K562 (cell line): ENCODE results near the gene RNF6. TPM values are rescaled to one million over a fixed set of nuclear protein-coding genes. Genes with fewer than 3 reads are reported as not detected.

Experiments used
- ELF4 ChIP-seq: fragments of 450-650 bp; formaldehyde crosslinking; IDR thresholded peaks from 2 replicates; pipeline ENCODE4 v1.4.0; 2022; ENCODE audit warnings: missing genetic modification characterization
- EP400 ChIP-seq: fragments of 450-650 bp; IDR thresholded peaks from 2 replicates; pipeline ENCODE4 v1.6.1; 2017; ENCODE audit warnings: antibody characterized with exemption, mild to moderate bottlenecking, moderate library complexity
- ETV5 ChIP-seq: sonication (generic); formaldehyde crosslinking; IDR thresholded peaks from 2 replicates; pipeline ENCODE4 v1.4.0; 2020; ENCODE audit warnings: low read depth, mild to moderate bottlenecking, missing genetic modification reagents
- POU5F1 ChIP-seq: fragments of 150-350 bp; IDR thresholded peaks from 2 replicates; pipeline ENCODE4 v1.6.1; 2014; ENCODE audit warnings: borderline replicate concordance, low read length, low read depth, mild to moderate bottlenecking; ENCODE audit not compliant: partially characterized antibody
- RAD21 ChIP-seq, 2 experiments: fragments of 250-450 bp in 1 of 2; fragments of 450-650 bp in 1 of 2; sonication (Bioruptor Pico) in 1 of 2; formaldehyde crosslinking in 1 of 2; IDR thresholded peaks in 1 of 2; conservative IDR thresholded peaks in 1 of 2; 2 replicates each; pipeline versions ENCODE4 v1.4.0 to v1.8.0; 2020 to 2022; ENCODE audit warnings: mild to moderate bottlenecking in 2 of 2, moderate library complexity in 1 of 2
- SUPT5H ChIP-seq: fragments of 450-650 bp; IDR thresholded peaks from 2 replicates; pipeline ENCODE4 v1.6.1; 2016
- TOE1 ChIP-seq, 2 experiments: fragments of 450-650 bp in 1 of 2; sonication (generic) in 1 of 2; formaldehyde crosslinking in 1 of 2; IDR thresholded peaks; 2 replicates each; pipeline versions ENCODE4 v1.7.1 to v1.8.0; 2016 to 2022; ENCODE audit warnings: borderline replicate concordance in 2 of 2, mild to moderate bottlenecking in 2 of 2, antibody characterized with exemption in 1 of 2, inconsistent platforms in 1 of 2, low read depth in 1 of 2, missing genetic modification reagents in 1 of 2, moderate library complexity in 1 of 2
- XRCC4 ChIP-seq: IDR thresholded peaks from one replicate; pipeline ENCODE4 v1.6.1; 2011; ENCODE audit not compliant: insufficient read depth, insufficient read length; ENCODE audit errors: extremely low read depth
- XRCC5 ChIP-seq: fragments of 200-400 bp; formaldehyde crosslinking; IDR thresholded peaks from 2 replicates; pipeline ENCODE4 v1.6.1; 2017; ENCODE audit warnings: low read depth, mild to moderate bottlenecking, low read length
- ZHX1 ChIP-seq: fragments of 150-350 bp; conservative IDR thresholded peaks from 2 replicates; pipeline ENCODE4 v1.6.1; 2014; ENCODE audit warnings: low read length
- ZNF551 ChIP-seq: fragments of 250-450 bp; sonication (Bioruptor Pico); IDR thresholded peaks from 2 replicates; pipeline ENCODE4 v1.5.0; 2021; ENCODE audit warnings: mild to moderate bottlenecking, moderate library complexity
- polyA plus RNA-seq, 8 experiments: library from polyadenylated mRNA; depleted of rRNA in 4 of 8; stranded (reverse) in 5 of 8; unstranded in 3 of 8; fragments of >200 nt; fragmentation: Nextera tagmentation in 2 of 8; fragmentation: Illumina TruSeq in 1 of 8; extraction: Ambion mirVana in 2 of 8; extraction: Trizol in 1 of 8; gene quantifications; 2 replicates each; pipeline versions ENCODE4 v1.2.1 to v1.2.3, GENCODE V29; 2011 to 2014; ENCODE audit warnings: inconsistent platforms in 1 of 8, missing spikeins in 1 of 8
- total RNA-seq, 7 experiments: library from RNA; depleted of rRNA in 6 of 7; stranded (reverse); fragments of >200 nt in 6 of 7; fragmentation: Illumina TruSeq in 2 of 7; extraction: Trizol in 2 of 7; gene quantifications; 2 replicates each; pipeline versions ENCODE4 v1.2.1 to v1.2.3, GENCODE V29; 2011 to 2021; ENCODE audit warnings: low replicate concordance in 1 of 7
- TF ChIP-seq, protein P1 (sequence below), 2 experiments: fragments of 450-650 bp; formaldehyde crosslinking in 1 of 2; IDR thresholded peaks; 2 replicates each; pipeline versions ENCODE4 v1.4.0 to v1.6.1; 2014 to 2020; ENCODE audit warnings: mild to moderate bottlenecking in 2 of 2, borderline replicate concordance in 1 of 2, low read depth in 1 of 2
- TF ChIP-seq, protein P2 (sequence below): fragments of 450-650 bp; conservative IDR thresholded peaks from 2 replicates; pipeline ENCODE4 v1.6.1; 2016; ENCODE audit warnings: missing genetic modification characterization, low read depth, mild to moderate bottlenecking, missing compliant biosample characterization, moderate library complexity

RNF6 gene
- total and polyA plus RNA-seq, 9 of the 15 experiments (the other 6 are each of a cell fraction or from before 2014, with no cell fraction given) = 12.0 to 31.4 (median 22.3) TPM

DNA sequence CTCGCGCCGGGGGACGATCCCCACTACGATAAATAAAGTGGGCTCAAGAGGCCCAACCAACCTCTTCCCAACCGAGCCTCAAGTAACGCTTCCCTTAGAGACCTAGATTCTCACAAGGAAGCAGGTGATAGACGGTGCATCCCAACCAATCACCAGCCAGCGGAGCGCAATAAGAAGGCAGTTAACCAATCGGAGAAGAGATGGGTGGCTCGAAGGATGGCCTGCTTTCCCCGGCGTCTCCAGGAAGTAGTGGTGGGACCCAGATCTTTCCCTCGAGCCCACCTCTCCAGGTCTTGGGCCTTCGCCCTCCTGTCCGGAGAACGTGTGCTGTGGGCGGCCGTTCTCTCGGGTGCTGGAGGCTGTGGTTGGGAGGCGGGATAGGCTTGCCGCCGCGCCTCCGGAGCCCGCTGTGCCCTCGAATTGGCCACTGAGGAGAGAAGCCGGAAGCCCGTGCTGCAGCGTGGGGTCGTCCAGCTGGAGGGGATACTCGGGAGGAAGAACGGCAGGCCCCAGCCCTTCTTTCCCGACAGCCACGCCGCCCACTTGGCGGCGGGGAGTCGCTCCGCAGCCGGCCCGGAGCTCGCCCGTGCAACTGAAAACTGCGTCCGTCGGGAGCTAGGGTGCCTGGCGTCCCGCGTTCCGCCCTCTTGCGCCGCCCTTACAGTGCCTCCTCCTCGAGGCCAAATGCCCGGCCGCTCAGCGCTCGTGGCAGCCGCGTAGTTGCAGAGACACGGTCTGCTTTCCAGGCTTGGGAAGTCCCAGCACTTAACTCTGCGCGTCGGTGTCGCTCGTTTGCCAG is at the start of gene RNF6 (continued):
- TF ChIP-seq, protein P1, sequence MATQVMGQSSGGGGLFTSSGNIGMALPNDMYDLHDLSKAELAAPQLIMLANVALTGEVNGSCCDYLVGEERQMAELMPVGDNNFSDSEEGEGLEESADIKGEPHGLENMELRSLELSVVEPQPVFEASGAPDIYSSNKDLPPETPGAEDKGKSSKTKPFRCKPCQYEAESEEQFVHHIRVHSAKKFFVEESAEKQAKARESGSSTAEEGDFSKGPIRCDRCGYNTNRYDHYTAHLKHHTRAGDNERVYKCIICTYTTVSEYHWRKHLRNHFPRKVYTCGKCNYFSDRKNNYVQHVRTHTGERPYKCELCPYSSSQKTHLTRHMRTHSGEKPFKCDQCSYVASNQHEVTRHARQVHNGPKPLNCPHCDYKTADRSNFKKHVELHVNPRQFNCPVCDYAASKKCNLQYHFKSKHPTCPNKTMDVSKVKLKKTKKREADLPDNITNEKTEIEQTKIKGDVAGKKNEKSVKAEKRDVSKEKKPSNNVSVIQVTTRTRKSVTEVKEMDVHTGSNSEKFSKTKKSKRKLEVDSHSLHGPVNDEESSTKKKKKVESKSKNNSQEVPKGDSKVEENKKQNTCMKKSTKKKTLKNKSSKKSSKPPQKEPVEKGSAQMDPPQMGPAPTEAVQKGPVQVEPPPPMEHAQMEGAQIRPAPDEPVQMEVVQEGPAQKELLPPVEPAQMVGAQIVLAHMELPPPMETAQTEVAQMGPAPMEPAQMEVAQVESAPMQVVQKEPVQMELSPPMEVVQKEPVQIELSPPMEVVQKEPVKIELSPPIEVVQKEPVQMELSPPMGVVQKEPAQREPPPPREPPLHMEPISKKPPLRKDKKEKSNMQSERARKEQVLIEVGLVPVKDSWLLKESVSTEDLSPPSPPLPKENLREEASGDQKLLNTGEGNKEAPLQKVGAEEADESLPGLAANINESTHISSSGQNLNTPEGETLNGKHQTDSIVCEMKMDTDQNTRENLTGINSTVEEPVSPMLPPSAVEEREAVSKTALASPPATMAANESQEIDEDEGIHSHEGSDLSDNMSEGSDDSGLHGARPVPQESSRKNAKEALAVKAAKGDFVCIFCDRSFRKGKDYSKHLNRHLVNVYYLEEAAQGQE (IDR thresholded peaks at IDR 0.05; ENCODE audit: borderline replicate concordance) = no peak
- TF ChIP-seq, protein P1 (CRISPR knock-in tag; IDR thresholded peaks at IDR 0.05; ENCODE audit: low read depth) = peak; percentile 62; the same call in 1 of the 2 replicates
- TF ChIP-seq ELF4 (no peak; the same call in 1 of the 2 replicates), XRCC5 (peak; percentile 88), ETV5 (CRISPR knock-in tag) (peak; percentile 63; the same call in 1 of the 2 replicates), POU5F1 (no peak), SUPT5H (peak; percentile 86), TOE1 (IDR thresholded peaks at IDR 0.05; ENCODE audit: borderline replicate concordance) (peak; percentile 66; the same call in 1 of the 2 replicates), TOE1 (CRISPR knock-in tag; IDR thresholded peaks at IDR 0.05; ENCODE audit: borderline replicate concordance, low read depth) (no peak), ZNF551 (CRISPR knock-in tag) (no peak), ZHX1 (no peak), XRCC4 (no peak), RAD21 (CRISPR knock-in tag; conservative IDR thresholded peaks at IDR 0.05 in 1 of 2, IDR thresholded peaks at IDR 0.05 in 1 of 2) (peak in 1 of 2 experiments; percentile 27; a peak in 1 of 4 replicates), EP400 (peak; percentile 90)
- TF ChIP-seq, protein P2, sequence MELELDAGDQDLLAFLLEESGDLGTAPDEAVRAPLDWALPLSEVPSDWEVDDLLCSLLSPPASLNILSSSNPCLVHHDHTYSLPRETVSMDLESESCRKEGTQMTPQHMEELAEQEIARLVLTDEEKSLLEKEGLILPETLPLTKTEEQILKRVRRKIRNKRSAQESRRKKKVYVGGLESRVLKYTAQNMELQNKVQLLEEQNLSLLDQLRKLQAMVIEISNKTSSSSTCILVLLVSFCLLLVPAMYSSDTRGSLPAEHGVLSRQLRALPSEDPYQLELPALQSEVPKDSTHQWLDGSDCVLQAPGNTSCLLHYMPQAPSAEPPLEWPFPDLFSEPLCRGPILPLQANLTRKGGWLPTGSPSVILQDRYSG = no peak
